Osteocyte (in vitro differentiated cells): ENCODE results near the gene MAST1. TPM values are rescaled to one million over a fixed set of nuclear protein-coding genes. Genes with fewer than 3 reads are reported as not detected.

Experiments used
- DNase-seq: peaks from one replicate; pipeline ENCODE4 v3.0.0; 2021; ENCODE audit warnings: mixed read lengths; ENCODE audit not compliant: unreplicated experiment; ENCODE audit errors: extremely low spot score
- H3K27ac Mint-ChIP-seq: one replicate; pipeline ENCODE4 v1.8.0; 2021; ENCODE audit warnings: mild to moderate bottlenecking, mixed read lengths; ENCODE audit not compliant: unreplicated experiment
- H3K27me3 Mint-ChIP-seq: one replicate; pipeline ENCODE4 v1.8.0; 2021; ENCODE audit warnings: mixed read lengths; ENCODE audit not compliant: unreplicated experiment
- H3K36me3 Mint-ChIP-seq: one replicate; pipeline ENCODE4 v1.8.0; 2021; ENCODE audit warnings: mixed read lengths; ENCODE audit not compliant: unreplicated experiment
- H3K4me1 Mint-ChIP-seq: one replicate; pipeline ENCODE4 v1.8.0; 2021; ENCODE audit warnings: mixed read lengths; ENCODE audit not compliant: unreplicated experiment
- H3K4me3 Mint-ChIP-seq: one replicate; pipeline ENCODE4 v1.8.0; 2021; ENCODE audit warnings: mild to moderate bottlenecking, moderate library complexity, mixed read lengths; ENCODE audit not compliant: unreplicated experiment
- H3K9me3 Mint-ChIP-seq: one replicate; pipeline ENCODE4 v1.8.0; 2021; ENCODE audit warnings: mixed read lengths; ENCODE audit not compliant: unreplicated experiment
- long read RNA-seq: library from polyadenylated mRNA; unstranded; transcript quantifications from one replicate; pipeline ENCODE4 v2.0.0, GENCODE V29; 2021
- total RNA-seq: library from RNA; stranded (reverse); gene quantifications from 2 replicates; pipeline ENCODE4 v1.2.1, GENCODE V29; 2021
- TF ChIP-seq, protein P1 (sequence below): fragments of 200-600 bp; sonication (generic); IDR thresholded peaks from 2 replicates; pipeline ENCODE4 v1.5.0; 2021; ENCODE audit warnings: antibody characterized with exemption, mild to moderate bottlenecking, moderate library complexity

The MAST1 gene
- total RNA-seq = 0.32 TPM in 1 of 2 replicates, not detected in the other
- long read RNA-seq = 0 reads

DNA sequence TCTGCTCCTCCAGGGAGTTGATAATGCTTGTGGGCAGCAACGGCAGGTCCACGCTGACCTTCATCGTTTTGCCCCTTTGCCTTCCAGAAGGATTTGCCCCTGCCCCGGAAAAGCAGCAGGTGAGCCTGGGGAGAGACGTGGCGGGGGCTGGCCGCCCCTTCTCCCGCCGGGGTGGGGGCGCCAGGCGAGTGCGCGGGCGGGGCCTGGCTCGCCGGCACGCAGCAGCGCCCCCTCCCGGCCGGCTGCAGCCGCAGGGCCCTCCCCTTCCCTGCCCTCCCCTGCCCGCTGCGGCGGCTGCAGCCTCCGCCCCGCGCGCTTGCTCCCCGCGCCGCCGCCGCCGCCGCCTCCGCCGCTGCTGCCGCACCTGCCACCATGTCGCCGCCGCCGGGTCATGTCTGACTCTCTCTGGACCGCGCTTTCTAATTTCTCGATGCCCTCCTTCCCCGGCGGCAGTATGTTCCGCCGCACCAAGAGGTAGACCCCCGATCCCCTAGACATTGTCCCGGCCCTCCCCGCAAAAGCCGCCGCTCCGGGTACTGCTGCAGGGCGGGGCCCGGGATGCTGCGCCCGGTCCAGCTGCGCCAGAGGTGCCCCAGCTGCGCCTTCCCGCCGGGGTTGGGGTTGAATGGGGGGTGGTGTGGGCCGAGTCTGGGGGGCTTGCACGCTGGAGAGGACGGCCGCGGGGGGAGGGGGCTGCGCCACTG, at the start of gene MAST1:
Gene MAST1, plus strand, starts transcription at position 334 of the 704 bp plus-strand sequence. Its CDS starts 58 bp downstream, at position 392.
- no peak for DNase-seq
- Mint-ChIP-seq H3K27ac (no peak within 1 kb of the TSS), H3K36me3 (no peaks in the 10 kb centered on the region), H3K9me3 (no peaks in the 10 kb centered on the region), H3K27me3 (peaks cover 72% of the 10 kb centered on the region), H3K4me3 (peak within 1 kb of the TSS; percentile 50), H3K4me1 (peaks cover 24% of the 10 kb centered on the region)
- TF ChIP-seq, protein P1, sequence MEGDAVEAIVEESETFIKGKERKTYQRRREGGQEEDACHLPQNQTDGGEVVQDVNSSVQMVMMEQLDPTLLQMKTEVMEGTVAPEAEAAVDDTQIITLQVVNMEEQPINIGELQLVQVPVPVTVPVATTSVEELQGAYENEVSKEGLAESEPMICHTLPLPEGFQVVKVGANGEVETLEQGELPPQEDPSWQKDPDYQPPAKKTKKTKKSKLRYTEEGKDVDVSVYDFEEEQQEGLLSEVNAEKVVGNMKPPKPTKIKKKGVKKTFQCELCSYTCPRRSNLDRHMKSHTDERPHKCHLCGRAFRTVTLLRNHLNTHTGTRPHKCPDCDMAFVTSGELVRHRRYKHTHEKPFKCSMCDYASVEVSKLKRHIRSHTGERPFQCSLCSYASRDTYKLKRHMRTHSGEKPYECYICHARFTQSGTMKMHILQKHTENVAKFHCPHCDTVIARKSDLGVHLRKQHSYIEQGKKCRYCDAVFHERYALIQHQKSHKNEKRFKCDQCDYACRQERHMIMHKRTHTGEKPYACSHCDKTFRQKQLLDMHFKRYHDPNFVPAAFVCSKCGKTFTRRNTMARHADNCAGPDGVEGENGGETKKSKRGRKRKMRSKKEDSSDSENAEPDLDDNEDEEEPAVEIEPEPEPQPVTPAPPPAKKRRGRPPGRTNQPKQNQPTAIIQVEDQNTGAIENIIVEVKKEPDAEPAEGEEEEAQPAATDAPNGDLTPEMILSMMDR = peak; percentile 65

DNA sequence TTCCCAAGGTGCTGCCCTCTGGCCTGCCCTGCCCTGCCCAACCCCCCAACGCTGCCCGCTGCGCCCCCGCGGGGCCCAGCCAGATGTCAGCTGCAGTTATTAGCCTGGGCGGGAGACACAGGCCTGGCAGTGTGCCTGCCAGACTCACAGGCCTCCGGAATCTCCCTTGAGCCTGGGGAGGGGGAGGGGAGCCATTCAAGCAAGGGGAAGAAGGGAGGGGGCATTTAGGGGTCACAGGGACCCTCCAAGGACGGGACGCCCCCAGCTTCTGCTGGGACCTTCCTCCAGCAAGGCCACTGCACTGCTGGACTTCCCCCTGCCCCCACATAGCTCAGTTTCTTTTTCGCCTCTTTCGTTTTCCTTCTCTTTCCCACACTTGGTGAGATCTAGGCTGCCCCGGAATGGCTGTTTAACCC, 49.6 kb upstream of the MAST1 start:
- peaks cover 2% of the 10 kb centered on the region for H3K36me3 Mint-ChIP-seq
- H3K27ac Mint-ChIP-seq = peak overlapping the region; percentile 98
- H3K4me3 Mint-ChIP-seq = peak overlapping the region; percentile 70
- H3K9me3 Mint-ChIP-seq = no peaks in the 10 kb centered on the region
- H3K27me3 Mint-ChIP-seq = no peaks in the 10 kb centered on the region
- TF ChIP-seq, protein P1 = no peak
- peaks cover 34% of the 10 kb centered on the region for H3K4me1 Mint-ChIP-seq
- no peak for DNase-seq

GRCh38 chr19:12789098-12789903, 49.0 kb upstream of the MAST1 start:
- H3K36me3 Mint-ChIP-seq = peaks cover 2% of the 10 kb centered on the region
- TF ChIP-seq, protein P1 = no peak
- no peaks in the 10 kb centered on the region for H3K9me3 Mint-ChIP-seq
- no peak for DNase-seq
- H3K4me3 Mint-ChIP-seq = peak overlapping the region; percentile 70
- H3K27me3 Mint-ChIP-seq = no peaks in the 10 kb centered on the region
- peaks cover 38% of the 10 kb centered on the region for H3K4me1 Mint-ChIP-seq
- H3K27ac Mint-ChIP-seq = peak overlapping the region; percentile 98

DNA sequence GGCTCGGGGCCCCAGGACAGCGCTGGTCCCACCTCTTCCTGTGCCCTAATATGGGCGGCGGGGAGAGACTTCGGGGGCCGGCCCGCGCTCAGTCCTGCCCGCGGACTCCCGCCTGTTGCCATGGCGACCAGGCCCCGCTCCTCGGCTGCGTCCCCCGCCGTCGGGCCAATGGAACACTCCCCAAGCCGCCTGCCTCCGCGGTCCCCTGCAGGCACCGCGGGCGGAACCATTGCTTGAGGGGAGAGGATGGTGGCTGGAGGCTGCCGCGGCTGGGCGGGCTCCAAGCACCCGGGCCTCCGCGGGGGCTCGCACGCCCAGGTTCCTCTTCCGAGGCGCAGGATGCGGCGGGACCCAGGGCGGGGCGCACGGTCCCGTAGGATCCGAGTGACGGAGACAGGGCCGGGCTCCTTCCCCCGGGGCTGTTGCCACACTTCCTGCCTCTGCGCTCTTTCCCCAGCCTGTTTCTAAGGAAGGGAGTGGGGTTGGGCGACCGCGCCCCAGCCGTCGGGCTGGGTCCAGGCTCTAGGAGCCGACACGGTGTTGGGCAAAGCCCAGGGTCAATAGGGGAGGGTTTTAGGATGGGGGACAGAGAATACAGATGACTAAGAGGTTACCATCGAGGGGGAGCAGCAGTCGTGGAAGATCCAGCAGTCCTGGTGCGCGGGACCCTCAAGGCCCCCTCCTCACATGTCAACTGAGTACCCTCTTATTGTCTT, 48.3 kb upstream of the MAST1 start:
- peaks cover 2% of the 10 kb centered on the region for H3K36me3 Mint-ChIP-seq
- peaks cover 43% of the 10 kb centered on the region for H3K4me1 Mint-ChIP-seq
- peak; percentile 99 for DNase-seq
- H3K27ac Mint-ChIP-seq = peak overlapping the region; percentile 98
- H3K4me3 Mint-ChIP-seq = peak overlapping the region; percentile 96
- H3K27me3 Mint-ChIP-seq = no peaks in the 10 kb centered on the region
- TF ChIP-seq, protein P1 = no peak
- no peaks in the 10 kb centered on the region for H3K9me3 Mint-ChIP-seq
